Adipocyte (in vitro differentiated cells): ENCODE results near the gene EVA1C.
"Not testable (repeated sequence)": the region's sequence is repeated elsewhere in the genome, so short reads cannot be mapped to it uniquely, and the experiment has no call there.

ENCODE experiments used
- DNase-seq: peaks from one replicate; pipeline ENCODE4 v3.0.0-alpha.2; 2015; ENCODE audit warnings: low read depth
- H3K27me3 ChIP-seq: replicated peaks from 2 replicates; pipeline ENCODE4 v1.7.0; 2013; ENCODE audit warnings: mild to moderate bottlenecking, low read length, moderate library complexity; ENCODE audit not compliant: control insufficient read depth, insufficient read depth
- H3K36me3 ChIP-seq: 2 replicates; pipeline ENCODE4 v1.7.0; 2013; ENCODE audit warnings: low read length, mild to moderate bottlenecking, moderate library complexity; ENCODE audit not compliant: control insufficient read depth, insufficient read depth, severe bottlenecking
- H3K4me1 ChIP-seq: 2 replicates; pipeline ENCODE4 v1.7.0; 2013; ENCODE audit warnings: mild to moderate bottlenecking, low read length, moderate library complexity; ENCODE audit not compliant: control insufficient read depth, insufficient read depth
- H3K4me3 ChIP-seq: 2 replicates; pipeline ENCODE4 v1.7.0; 2013; ENCODE audit warnings: mild to moderate bottlenecking, low read length, moderate library complexity
- H3K9ac ChIP-seq: 2 replicates; pipeline ENCODE4 v1.7.0; 2013; ENCODE audit warnings: mild to moderate bottlenecking, low read length, moderate library complexity
- H3K9me3 ChIP-seq: 2 replicates; pipeline ENCODE4 v1.7.0; 2013; ENCODE audit warnings: mild to moderate bottlenecking, low read length, moderate library complexity; ENCODE audit not compliant: control insufficient read depth

Gene EVA1C

GRCh38 chr21:32483293-32483595 lies 70.7 kb downstream of the EVA1C start:
- H3K9me3 ChIP-seq = no peaks in the 10 kb centered on the region
- H3K4me3 ChIP-seq = no peak overlapping the region
- H3K4me1 ChIP-seq = no peaks in the 10 kb centered on the region
- H3K9ac ChIP-seq = no peak overlapping the region
- no peaks in the 10 kb centered on the region for H3K36me3 ChIP-seq
- H3K27me3 ChIP-seq = no peaks in the 10 kb centered on the region
- DNase-seq = no peak

GRCh38 chr21:32484706-32485380 lies 72.3 kb downstream of the EVA1C start:
- no peaks in the 10 kb centered on the region for H3K36me3 ChIP-seq
- H3K4me3 ChIP-seq = no peak overlapping the region
- no peaks in the 10 kb centered on the region for H3K4me1 ChIP-seq
- no peak overlapping the region for H3K9ac ChIP-seq
- no peaks in the 10 kb centered on the region for H3K9me3 ChIP-seq
- no peaks in the 10 kb centered on the region for H3K27me3 ChIP-seq
- DNase-seq = no peak

GRCh38 chr21:32492376-32492775 lies 79.9 kb downstream of the EVA1C start:
- H3K9me3 ChIP-seq = no peaks in the 10 kb centered on the region
- no peaks in the 10 kb centered on the region for H3K36me3 ChIP-seq
- no peaks in the 10 kb centered on the region for H3K27me3 ChIP-seq
- H3K4me1 ChIP-seq = peaks cover 22% of the 10 kb centered on the region
- no peak overlapping the region for H3K9ac ChIP-seq
- no peak overlapping the region for H3K4me3 ChIP-seq
- no peak for DNase-seq

- H3K4me1 ChIP-seq = peaks cover 27% of the 10 kb centered on the region
- no peak overlapping the region for H3K9ac ChIP-seq
- no peaks in the 10 kb centered on the region for H3K27me3 ChIP-seq
- peak; percentile 75 for DNase-seq
- H3K36me3 ChIP-seq = peaks cover 5% of the 10 kb centered on the region
- no peak overlapping the region for H3K4me3 ChIP-seq
- H3K9me3 ChIP-seq = no peaks in the 10 kb centered on the region
Observed at GRCh38 chr21:32494934-32495709, 82.6 kb downstream of the EVA1C start.

GRCh38 chr21:32496568-32496967 lies 84.1 kb downstream of the EVA1C start:
- Histone ChIP-seq H3K36me3 (peaks cover 5% of the 10 kb centered on the region), H3K9ac (no peak overlapping the region), H3K27me3 (no peaks in the 10 kb centered on the region), H3K9me3 (no peaks in the 10 kb centered on the region), H3K4me1 (peaks cover 27% of the 10 kb centered on the region), H3K4me3 (no peak overlapping the region)
- DNase-seq = no peak

GRCh38 chr21:32499249-32500055 lies 86.9 kb downstream of the EVA1C start:
- peak; percentile 69 for DNase-seq
- peaks cover 20% of the 10 kb centered on the region for H3K36me3 ChIP-seq
- no peak overlapping the region for H3K9ac ChIP-seq
- no peaks in the 10 kb centered on the region for H3K9me3 ChIP-seq
- no peaks in the 10 kb centered on the region for H3K27me3 ChIP-seq
- no peak overlapping the region for H3K4me3 ChIP-seq
- H3K4me1 ChIP-seq = peaks cover 18% of the 10 kb centered on the region

GRCh38 chr21:32503641-32504040 lies 91.1 kb downstream of the EVA1C start:
- not testable (repeated sequence) for H3K27me3 ChIP-seq, H3K9ac ChIP-seq, H3K4me1 ChIP-seq, H3K9me3 ChIP-seq, H3K4me3 ChIP-seq, DNase-seq
- peaks cover 26% of the 10 kb centered on the region for H3K36me3 ChIP-seq

GRCh38 chr21:32505767-32506166 lies 93.3 kb downstream of the EVA1C start:
- H3K27me3 ChIP-seq, H3K4me3 ChIP-seq, H3K9ac ChIP-seq, H3K9me3 ChIP-seq, DNase-seq, H3K4me1 ChIP-seq: not testable (repeated sequence)
- H3K36me3 ChIP-seq = peaks cover 26% of the 10 kb centered on the region

- not testable (repeated sequence) for H3K9me3 ChIP-seq, DNase-seq, H3K9ac ChIP-seq, H3K4me3 ChIP-seq, H3K27me3 ChIP-seq, H3K4me1 ChIP-seq
- H3K36me3 ChIP-seq = peaks cover 28% of the 10 kb centered on the region
Observed at GRCh38 chr21:32506411-32506965, 94.0 kb downstream of the EVA1C start.

GRCh38 chr21:32507342-32507919 lies 94.9 kb downstream of the EVA1C start:
- no peak overlapping the region for H3K9ac ChIP-seq
- DNase-seq = no peak
- no peaks in the 10 kb centered on the region for H3K27me3 ChIP-seq
- no peak overlapping the region for H3K4me3 ChIP-seq
- no peaks in the 10 kb centered on the region for H3K9me3 ChIP-seq
- no peaks in the 10 kb centered on the region for H3K4me1 ChIP-seq
- peaks cover 30% of the 10 kb centered on the region for H3K36me3 ChIP-seq

GRCh38 chr21:32508036-32508435 lies 95.5 kb downstream of the EVA1C start:
- not testable (repeated sequence) for H3K4me3 ChIP-seq, DNase-seq, H3K9ac ChIP-seq, H3K4me1 ChIP-seq, H3K27me3 ChIP-seq, H3K9me3 ChIP-seq
- peaks cover 24% of the 10 kb centered on the region for H3K36me3 ChIP-seq
